A549 (cell line): Measurements from ENCODE around the gene ITIH4.

Experiments used
- BHLHE40 ChIP-seq: IDR thresholded peaks from 2 replicates; pipeline ENCODE4 v1.6.1; 2012; ENCODE audit warnings: low read depth, low read length, inconsistent platforms
- SREBF2 ChIP-seq: fragments of 450-650 bp; IDR thresholded peaks from 2 replicates; pipeline ENCODE4 v1.6.1; 2014; ENCODE audit warnings: mild to moderate bottlenecking, moderate library complexity
- TF ChIP-seq, protein P1 (sequence below): fragments of >200 bp; sonication (Bioruptor Twin); formaldehyde crosslinking; IDR thresholded peaks from 3 replicates; pipeline ENCODE4 v1.5.1; 2016

GRCh38 chr3:52795298-52795900 is 35.1 kb downstream of the ITIH4 start:
- TF ChIP-seq, protein P1, sequence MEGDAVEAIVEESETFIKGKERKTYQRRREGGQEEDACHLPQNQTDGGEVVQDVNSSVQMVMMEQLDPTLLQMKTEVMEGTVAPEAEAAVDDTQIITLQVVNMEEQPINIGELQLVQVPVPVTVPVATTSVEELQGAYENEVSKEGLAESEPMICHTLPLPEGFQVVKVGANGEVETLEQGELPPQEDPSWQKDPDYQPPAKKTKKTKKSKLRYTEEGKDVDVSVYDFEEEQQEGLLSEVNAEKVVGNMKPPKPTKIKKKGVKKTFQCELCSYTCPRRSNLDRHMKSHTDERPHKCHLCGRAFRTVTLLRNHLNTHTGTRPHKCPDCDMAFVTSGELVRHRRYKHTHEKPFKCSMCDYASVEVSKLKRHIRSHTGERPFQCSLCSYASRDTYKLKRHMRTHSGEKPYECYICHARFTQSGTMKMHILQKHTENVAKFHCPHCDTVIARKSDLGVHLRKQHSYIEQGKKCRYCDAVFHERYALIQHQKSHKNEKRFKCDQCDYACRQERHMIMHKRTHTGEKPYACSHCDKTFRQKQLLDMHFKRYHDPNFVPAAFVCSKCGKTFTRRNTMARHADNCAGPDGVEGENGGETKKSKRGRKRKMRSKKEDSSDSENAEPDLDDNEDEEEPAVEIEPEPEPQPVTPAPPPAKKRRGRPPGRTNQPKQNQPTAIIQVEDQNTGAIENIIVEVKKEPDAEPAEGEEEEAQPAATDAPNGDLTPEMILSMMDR = no peak
- TF ChIP-seq SREBF2 (no peak), BHLHE40 (no peak)
